HG03039 (cell line): Measurements from ENCODE around the gene NLRP9.

Experiments used
- ATAC-seq: cut with Tn5 transposase; IDR thresholded peaks from one replicate; pipeline ENCODE4 v1.9.1; 2021; ENCODE audit warnings: mild to moderate bottlenecking, moderate library complexity; ENCODE audit not compliant: unreplicated experiment

Gene NLRP9

GRCh38 chr19:55689411-55690108, 48.6 kb downstream of the NLRP9 start:
- no peak for ATAC-seq

- ATAC-seq, result no peak
These were observed 49.6 kb downstream of the NLRP9 start for GRCh38 chr19:55688422-55689218.

- ATAC-seq, result no peak
These were observed 50.7 kb downstream of the NLRP9 start for GRCh38 chr19:55687281-55688201.

GRCh38 chr19:55686311-55687050, 51.7 kb downstream of the NLRP9 start:
- ATAC-seq, result no peak

- ATAC-seq, result no peak
These were observed 52.4 kb downstream of the NLRP9 start for GRCh38 chr19:55685776-55686175.

GRCh38 chr19:55684946-55685681, 53.1 kb downstream of the NLRP9 start:
- ATAC-seq, result no peak

GRCh38 chr19:55683449-55684261, 54.5 kb downstream of the NLRP9 start:
- no peak for ATAC-seq

- ATAC-seq, result no peak
These were observed 56.8 kb downstream of the NLRP9 start for GRCh38 chr19:55681131-55682092.

- ATAC-seq, result no peak
These were observed 57.7 kb downstream of the NLRP9 start for GRCh38 chr19:55680339-55681130.

- ATAC-seq, result no peak
These were observed 58.6 kb downstream of the NLRP9 start for GRCh38 chr19:55679343-55680257.

GRCh38 chr19:55678121-55678671, 60.0 kb downstream of the NLRP9 start:
- ATAC-seq, result peak; percentile 47

GRCh38 chr19:55677572-55678028, 60.6 kb downstream of the NLRP9 start:
- no peak for ATAC-seq

- ATAC-seq, result no peak
These were observed 61.2 kb downstream of the NLRP9 start for GRCh38 chr19:55676889-55677505.

GRCh38 chr19:55676383-55676782, 61.8 kb downstream of the NLRP9 start:
- ATAC-seq, result no peak

GRCh38 chr19:55675661-55676354, 62.4 kb downstream of the NLRP9 start:
- no peak for ATAC-seq
